ENCODE results near the gene ASPSCR1.

- TF ChIP-seq, protein P1, sequence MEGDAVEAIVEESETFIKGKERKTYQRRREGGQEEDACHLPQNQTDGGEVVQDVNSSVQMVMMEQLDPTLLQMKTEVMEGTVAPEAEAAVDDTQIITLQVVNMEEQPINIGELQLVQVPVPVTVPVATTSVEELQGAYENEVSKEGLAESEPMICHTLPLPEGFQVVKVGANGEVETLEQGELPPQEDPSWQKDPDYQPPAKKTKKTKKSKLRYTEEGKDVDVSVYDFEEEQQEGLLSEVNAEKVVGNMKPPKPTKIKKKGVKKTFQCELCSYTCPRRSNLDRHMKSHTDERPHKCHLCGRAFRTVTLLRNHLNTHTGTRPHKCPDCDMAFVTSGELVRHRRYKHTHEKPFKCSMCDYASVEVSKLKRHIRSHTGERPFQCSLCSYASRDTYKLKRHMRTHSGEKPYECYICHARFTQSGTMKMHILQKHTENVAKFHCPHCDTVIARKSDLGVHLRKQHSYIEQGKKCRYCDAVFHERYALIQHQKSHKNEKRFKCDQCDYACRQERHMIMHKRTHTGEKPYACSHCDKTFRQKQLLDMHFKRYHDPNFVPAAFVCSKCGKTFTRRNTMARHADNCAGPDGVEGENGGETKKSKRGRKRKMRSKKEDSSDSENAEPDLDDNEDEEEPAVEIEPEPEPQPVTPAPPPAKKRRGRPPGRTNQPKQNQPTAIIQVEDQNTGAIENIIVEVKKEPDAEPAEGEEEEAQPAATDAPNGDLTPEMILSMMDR (conservative IDR thresholded peaks at IDR 0.05; ENCODE audit: low read depth, low read length): no peak
- TF ChIP-seq RAD21 (IDR thresholded peaks at IDR 0.05; ENCODE audit: low read length) (no peak), MAZ (IDR thresholded peaks at IDR 0.05; ENCODE audit: borderline replicate concordance, low read depth, low read length) (no peak), SMC3 (IDR thresholded peaks at IDR 0.05; ENCODE audit: low read depth, low read length) (no peak), CEBPB (IDR thresholded peaks at IDR 0.05; ENCODE audit: low read depth, low read length) (no peak), CHD1 (IDR thresholded peaks at IDR 0.05; ENCODE audit: low read depth, low read length) (no peak), RFX5 (IDR thresholded peaks at IDR 0.05; ENCODE audit: low read depth, low read length) (no peak), POLR2A (IDR thresholded peaks at IDR 0.05; ENCODE audit: low read depth, low read length) (no peak), BHLHE40 (IDR thresholded peaks at IDR 0.05; ENCODE audit: low read depth, low read length) (no peak)
Observed at GRCh38 chr17:82058855-82059249, 81.4 kb downstream of the ASPSCR1 start.
